Stimulated activated CD4-positive, alpha-beta T cell treated with anti-CD3 and anti-CD28 coated beads, Interleukin-15, amount 100 ng/mL, for 1 hour (primary cell): ENCODE data around the gene C10orf120.

Experiments
- DNase-seq, 2 donors: peaks; one replicate each; pipeline ENCODE4 v3.0.0-alpha.2; 2020; ENCODE audit warnings: low read depth in 1 of 2, low spot score in 1 of 2

The C10orf120 gene

DNA sequence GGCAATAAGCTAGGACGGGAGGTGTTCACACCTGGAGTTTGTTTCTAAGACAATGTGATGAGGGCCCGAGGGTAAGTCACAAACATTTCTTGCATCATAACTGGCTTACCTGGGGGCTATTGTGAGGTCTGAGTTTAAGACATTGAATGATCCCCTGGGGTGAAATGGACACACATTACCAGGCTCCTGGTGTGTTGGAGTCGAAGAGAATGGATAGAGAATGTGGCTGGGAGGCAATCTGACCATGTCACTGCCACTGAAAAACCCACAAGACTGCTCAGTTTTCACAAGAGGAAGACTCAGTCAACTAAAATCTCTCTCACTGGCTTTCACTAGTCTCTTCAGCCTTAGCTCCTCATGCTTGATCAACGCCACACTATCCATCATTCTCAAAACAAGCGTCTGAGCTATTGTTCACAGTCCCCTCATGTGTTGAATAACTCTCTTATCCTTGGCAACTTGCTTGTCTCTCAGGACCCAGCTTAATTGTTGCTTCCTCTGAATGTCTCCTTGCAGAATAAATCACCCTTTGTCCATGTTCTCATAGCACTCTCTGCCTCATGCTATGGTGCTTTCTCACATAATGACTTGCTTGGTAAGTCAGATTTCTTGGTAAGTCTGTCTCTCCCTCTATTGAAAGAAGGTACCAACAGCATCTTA, at the start of gene C10orf120:
Gene C10orf120 (minus strand): TSS at position 51 of the 660 bp plus-strand sequence. CDS start 56 bp downstream, outside the sequence.
- DNase-seq: no peak

DNA sequence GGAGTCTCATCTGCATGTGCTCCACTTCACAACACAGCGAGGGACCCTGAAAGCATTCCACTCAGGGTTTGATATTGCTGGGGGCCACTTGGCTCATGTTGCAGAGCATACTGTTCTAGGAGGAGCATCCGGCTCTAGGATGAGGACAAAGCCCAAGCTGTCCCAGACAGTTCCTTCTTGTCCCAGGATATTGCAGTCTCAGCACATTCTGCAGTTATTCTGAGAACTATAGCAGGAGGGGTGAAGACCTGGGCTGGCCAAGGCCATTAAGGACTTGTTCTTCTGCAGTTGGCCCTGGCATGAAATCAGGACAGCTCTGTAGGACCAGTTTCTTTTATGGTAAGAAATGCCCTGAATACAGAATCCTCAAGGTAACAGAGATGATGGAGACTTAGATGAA, 48.9 kb upstream of the C10orf120 start:
- no peak for DNase-seq

DNA sequence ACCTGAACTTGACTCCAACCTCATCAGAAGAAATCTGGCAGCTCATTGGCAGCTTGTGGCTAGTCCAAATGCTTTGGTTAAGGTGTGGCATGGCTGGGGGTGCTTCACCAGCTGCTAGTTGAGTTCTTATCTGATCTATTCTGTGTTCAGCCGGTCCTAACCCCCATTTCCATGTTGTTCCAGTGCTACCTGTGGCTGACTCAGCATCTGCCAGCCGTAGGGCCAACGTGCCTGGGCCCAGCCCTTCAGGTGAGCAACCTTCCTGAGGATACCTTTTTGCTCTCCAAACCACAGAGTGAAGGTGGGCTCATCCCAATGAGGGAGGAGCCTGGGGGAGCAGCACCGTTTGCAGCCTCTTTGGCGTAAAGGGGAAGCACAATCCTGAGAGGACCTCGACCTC, 46.8 kb upstream of the C10orf120 start:
- DNase-seq: no peak

DNA sequence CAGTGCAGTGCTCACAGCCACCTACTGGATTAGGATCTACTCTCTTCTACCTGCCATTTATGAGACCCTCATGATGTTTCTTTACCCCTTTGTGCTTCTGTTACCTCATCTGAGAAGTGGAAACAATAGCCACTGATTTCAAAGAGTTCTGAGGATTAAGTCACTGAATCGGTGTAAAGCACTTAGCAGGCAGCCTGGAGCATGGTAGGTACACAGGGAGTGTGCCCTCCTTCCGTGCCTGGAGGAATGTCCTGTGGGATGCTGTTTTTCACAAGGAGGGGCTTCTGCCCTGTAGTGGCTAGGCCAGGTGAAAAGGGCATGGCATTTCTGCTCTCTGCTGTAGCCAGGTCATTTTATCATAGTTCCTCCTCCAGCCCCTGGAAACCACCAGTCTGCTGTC, 44.6 kb upstream of the C10orf120 start:
- no peak for DNase-seq

DNA sequence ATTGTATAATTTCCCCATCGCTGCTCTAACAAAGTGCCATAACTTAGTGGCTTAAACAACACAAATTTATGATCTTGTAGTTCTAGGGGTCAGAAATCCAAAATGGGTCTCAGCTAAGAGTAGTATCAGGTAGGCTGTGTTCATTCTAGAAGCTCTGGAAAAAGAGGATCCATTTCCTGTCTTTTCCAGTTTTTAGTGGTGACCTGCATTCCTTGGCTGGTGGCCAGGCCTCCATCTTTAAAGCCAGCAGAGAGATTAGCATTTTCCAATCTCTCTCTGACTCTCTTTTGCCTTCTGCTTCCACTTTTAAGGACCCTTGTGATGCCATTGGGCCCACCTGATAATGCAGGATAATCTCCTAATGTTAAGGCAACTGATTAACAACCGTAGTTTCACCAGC, 41.0 kb upstream of the C10orf120 start:
- no peak for DNase-seq

DNA sequence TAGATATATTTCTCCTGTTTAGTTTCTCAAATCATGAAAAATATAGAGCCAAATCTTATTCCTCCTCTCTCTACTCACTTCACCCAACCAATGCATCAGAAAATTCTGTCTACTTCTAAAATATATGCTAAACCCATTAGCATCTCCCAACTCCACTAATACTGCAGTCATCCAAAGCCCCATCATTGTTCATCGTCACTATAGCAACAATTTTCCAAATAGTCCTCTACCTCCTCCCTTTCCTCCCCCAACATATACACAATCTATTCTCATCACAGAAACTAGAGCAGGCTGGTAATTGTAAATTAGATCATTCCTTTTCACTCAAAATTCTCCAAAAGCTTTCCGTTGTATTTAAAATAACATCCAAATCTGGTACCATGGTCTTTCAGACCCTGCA, 38.4 kb upstream of the C10orf120 start:
- no peak for DNase-seq

DNA sequence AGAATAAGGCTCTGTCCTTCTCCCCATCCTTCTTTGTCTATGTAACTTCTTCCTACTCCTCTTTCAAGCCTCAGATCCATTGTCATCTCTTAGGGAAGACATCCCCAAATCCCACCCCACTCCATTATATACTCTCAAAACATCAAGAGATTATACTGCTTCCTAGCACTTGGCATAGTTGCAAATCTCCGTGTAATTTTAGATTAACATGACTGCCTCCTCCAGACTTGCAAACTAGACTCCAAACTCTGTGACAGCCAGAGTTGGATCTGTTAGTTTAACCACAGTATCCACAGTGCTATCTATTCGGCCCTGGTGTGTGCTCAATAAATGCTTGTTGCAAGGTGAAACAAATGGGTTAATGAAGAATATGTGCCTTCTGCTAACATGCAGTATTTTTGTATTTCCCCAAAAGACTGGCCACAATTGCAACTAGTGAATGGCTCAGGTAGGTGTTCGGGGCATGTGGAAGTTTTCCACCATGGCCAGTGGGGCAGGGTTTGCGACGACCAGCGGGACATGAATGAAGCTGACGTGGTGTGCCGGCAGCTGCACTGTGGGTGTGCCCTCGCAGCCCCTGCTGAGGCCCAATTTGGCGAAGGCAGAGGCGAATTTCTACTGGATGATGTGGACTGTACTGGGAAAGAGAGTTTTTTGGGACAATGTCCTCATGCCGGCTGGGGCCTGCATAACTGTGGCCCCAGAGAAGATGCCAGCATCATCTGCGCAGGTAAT, 34.5 kb upstream of the C10orf120 start:
- DNase-seq: no peak

DNA sequence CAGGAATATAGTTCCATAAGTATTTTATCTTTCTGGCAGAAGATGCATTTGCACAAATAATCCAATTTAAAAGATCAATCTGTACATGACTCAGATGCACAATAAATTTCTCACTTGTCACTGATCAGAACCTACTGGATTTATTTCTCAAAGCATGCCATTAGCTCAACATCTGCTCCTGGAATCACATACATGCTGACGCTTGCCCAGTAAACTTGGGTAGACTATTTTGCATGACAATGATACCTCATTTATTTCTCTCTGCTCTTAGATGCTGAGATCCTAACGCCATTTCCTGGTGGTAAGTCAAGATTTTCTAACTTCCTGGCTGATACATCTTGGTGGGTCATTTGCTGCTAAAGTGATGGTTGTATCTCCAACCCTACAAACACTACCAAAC, 33.8 kb upstream of the C10orf120 start:
- DNase-seq: no peak

DNA sequence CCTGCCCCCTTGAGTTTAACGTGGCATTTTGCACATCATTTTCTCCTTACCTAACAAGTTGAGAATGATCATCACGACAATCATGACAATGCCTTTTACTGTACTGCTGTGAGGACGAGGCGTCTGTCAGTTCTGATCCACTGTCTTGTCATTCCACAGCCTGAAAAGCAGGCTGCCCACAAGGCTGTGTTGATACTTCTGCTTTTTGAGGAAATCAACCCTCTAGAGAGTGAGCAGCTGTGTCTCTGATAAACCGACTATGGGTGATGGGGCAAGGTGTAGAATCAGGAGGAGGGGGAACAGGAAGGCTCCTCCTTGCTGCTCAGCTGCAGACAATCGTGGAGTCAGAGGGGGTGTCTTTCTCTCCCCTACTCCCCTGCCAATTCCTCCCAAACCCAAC, 30.6 kb upstream of the C10orf120 start:
- DNase-seq: no peak

DNA sequence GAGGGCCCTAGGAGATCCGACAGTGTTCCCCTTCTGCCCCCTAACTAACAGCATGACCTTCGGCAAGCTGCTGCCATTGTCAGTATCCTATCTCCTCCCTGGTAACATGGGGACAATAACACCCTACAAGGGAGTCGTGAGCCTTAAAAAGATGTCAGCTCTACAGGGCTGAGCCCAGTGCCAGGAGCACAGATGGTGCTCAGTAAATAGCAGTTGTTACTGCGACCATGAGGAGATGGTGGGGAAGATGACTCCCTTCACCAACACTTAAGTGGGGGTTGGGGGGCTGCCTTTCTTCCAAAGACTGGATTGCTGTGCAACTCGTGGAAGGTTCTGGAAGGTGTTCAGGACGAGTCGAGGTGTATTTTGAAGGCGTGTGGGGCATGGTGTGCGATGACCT, 29.5 kb upstream of the C10orf120 start:
- DNase-seq: no peak

DNA sequence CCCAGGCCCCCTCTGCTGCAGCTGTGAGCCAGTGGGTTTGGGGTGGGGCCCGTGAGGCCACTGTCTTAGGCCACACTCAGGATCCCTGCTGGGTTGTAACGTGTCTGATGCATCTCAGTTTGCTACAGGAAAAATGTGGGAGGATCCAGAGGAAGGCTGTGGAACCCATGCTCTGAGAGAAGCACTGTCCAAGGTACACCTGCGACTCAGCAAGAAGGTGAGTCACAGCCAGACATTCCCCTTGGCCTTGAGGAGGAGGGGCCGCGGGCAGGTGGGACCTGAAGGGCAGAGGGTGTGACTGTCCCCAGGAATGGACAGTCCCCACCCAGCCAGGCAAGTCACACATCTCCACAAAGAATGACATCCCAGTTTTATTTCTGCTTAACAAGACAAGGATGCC, 27.8 kb upstream of the C10orf120 start:
- DNase-seq: no peak

DNA sequence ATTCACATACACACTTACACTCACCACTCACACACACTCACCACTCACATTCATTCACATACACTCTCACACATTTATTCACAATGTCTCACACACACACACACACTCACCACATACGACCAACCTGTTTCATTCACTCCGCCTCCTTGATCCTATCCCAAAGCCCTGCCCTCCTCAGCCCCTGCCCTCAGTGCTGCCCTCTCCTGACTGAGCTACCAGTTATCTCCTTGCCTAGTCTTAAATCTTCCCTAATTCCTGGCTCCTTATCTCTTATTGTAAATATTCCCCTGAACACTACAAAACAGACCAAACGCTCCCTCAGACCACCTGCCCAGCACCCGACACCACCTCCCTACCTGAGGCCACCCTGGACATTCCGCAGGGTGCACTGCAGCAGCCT, 26.1 kb upstream of the C10orf120 start:
- no peak for DNase-seq

DNA sequence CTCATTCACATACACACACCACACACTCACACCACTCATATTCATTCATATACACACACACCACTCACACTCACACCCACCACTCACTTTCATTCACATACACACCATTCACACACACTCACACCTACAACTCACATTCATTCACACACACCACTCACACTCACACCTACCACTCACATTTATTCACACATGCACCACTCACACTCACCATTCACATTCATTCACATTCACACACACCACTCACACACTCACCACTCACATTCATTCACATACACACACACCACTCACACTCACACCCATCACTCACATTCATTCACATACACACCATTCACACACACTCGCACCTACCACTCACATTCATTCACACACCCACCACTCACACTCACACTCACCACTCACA, 25.4 kb upstream of the C10orf120 start:
- DNase-seq: no peak

DNA sequence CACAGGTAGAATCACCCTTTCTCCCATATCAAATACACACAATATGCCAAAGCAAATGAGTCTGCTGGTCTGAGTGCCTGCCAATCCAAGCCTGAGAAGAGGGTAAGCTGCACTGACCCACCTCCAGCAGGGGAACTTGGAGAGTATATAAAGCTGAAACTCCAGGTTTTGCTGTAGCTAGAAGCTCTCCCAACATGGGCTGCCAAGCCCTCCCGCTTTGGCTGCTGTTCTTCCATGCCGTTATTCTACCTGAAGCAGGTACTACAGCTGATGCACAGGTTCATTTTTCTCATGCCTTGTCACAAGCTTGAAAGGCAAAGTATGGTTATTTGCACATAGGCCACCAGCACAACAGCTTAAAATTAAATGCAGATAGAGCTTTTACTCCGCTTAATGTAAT, 21.5 kb upstream of the C10orf120 start:
- no peak for DNase-seq

DNA sequence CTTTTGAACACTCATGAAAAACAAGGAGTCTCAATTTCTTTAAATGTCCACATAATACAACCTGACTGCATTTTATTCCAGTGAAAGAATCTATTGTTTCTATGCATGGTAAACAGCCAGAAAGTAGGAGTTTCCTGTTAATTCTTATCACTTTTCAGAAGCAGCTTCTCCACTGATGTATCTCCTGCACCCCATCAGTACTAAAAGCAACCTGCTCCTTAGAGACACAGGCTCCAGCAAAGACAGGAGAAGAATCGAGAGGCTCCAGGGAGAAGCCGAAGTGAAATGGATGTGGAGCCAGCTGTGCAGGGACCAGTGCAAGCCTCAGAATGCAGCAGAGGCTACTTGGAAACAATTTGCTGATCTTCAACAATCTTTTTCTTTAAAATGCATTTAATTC, 16.4 kb upstream of the C10orf120 start:
- DNase-seq: no peak

DNA sequence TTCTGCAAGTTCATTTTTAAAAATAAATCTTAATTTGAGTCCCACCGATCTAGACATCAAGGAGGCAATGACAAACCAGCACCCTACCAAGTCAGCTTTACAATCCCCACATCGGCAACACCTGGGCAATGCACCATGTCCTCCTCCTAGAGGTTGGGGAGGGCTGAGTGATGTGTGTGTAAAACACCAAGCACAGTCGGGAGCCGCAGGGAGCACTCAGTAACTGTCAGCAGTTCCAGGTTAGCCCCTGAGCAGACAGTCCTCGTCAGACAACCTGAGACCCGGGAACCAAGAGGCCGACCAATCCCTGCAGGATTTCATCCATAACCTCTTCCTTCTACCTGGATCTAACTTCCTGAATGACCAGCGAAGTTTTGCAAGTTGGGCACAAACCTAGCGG, 15.9 kb upstream of the C10orf120 start:
- DNase-seq: no peak

DNA sequence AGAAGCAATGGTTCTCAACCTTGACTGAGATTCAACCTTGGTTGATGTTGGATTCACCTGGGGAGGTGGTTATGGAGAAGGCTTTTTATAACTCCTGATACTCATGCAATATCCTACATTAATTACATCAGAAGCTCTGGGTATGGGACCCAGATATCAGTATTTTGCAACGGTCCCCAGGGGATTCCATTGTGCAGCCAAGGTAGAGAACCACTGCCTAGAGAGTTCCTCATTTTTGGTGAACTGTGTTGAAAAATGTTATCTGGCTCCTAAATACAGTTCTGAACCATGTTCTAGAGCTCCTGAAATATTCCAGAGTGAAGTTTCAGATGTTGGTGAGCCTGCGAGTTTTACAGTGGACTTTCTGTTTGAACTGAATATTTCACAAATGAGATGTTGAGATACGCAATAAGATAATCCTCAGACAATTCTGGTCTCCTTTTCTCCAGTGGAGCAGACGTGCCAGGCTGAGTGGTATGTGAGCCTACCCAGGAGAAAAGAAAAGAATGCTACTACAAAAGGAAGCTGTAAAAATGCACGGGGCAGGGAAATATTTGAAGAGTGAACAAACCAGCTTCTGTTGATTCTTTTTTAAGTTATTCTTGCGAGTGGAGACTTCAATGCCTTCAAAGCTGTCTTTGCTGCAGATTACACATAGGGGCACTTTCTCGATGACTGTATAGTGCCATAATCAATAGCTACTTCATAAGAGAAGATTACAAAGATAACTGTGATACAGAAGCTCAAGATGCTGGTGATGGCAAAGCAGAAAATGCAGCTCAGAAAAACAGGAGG, 13.6 kb upstream of the C10orf120 start:
- DNase-seq: no peak

DNA sequence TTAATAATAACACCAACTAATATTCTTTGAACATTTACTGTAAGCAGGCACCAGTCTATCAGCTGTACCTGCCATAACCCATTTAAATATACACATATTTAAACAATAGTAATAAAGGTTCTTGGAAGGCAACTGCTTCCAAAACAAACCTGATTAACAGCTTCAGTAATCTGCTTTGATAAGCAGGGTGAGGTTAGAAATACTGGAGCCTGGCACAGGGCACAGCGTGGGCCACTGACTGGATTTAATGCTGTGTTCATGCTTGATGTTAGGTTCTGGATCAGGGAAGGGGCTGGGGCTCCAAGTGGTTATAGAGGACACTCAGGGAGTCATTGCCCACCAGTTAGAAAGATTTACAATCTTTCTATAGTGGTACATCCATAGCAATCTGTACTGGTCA, 10.9 kb upstream of the C10orf120 start:
- no peak for DNase-seq

DNA sequence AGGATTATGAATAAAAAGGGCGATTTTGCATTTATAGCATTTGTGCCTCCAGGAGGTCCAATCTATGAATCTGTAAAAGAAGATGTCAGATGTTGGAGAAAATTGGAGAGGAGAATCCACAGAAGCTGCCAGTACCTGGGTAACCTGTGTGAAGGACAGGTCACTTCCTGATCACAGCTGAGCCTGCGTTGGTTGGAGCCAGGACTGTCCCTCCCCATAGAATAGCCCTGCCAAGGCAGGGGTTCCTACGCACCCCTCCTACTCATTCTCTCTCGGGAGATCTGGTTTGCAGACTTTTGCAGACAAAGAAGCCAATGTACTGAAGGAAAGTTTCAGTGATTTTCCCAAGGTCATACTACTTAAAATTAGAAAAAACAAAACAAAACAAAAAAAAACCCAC, 10.3 kb upstream of the C10orf120 start:
- no peak for DNase-seq

DNA sequence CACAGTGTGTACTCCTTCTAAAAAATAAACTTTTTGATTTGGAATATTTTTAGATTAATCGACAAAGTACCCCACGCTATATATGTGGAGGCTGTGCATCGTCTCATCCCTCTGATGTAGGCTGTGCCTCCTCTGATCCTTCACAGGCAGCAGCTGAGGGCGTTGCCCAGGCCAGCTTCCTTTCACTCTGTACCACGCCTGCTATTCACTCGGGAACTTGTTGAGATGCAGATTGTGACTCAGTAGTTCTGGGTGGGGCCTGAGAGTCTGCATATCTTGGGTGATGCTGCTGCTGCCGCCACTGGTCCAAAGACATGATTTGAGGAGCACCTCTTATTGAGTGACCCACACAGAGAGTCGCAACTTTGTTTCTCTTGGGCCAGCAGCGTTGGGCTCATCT, 7.9 kb upstream of the C10orf120 start:
- DNase-seq: no peak

DNA sequence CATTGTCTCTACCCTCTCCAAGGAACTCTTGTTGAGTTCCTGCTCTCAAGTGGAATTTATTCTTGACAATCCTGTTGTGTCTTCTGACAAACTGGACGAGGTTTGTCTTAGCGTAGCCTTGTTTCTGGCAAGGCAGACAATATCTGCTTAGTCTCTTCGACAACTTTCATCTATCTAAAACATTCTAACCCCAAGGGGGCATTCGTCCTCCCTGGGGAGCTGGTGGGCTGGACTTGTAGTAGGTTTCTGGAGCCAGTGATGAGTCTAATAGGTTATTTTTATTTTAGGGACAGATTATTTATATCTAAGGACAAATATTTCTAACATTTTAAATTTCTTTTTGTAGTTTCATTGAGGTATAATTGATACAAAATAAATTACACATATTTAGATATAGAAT, 7.3 kb upstream of the C10orf120 start:
- DNase-seq: no peak

DNA sequence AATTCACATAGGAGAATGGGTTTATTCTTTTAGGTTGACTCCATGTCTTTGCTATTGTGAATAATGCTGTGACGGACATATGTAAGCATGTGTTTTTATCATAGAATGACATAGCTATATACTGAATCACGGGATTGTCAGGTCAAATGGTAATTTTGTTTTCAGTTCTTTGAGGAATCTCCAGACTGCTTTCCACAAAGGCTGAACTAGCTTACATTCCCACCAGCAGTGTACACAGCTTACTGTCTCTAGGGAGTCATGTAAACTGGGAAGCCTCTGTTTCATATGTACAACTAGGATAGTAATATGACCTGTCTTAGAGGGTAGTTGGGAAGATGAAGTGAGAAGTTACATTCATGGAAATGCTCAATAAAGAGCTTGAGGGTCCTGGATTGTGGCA, 6.8 kb upstream of the C10orf120 start:
- DNase-seq: no peak
